SK-N-SH (cell line): ENCODE measurements around the gene SIGLEC6. TPM values are rescaled to one million over a fixed set of nuclear protein-coding genes. Genes with fewer than 3 reads are reported as not detected.

Experiments used
- CTCF ChIA-PET: fragments of 300-600, 350-600 bp; formaldehyde crosslinking; extraction: SDS; loops from one replicate; lab custom pipeline; 2021; lab: Yijun Ruan, JAX
- POLR2A ChIA-PET: fragments of 350-600 bp; sonication (Branson Sonifier 250); formaldehyde crosslinking; extraction: SDS; loops from one replicate; lab custom pipeline; 2020; ENCODE audit warnings: antibody characterized with exemption, inconsistent platforms; lab: Yijun Ruan, JAX
- DNase-seq: peaks from one replicate; pipeline ENCODE4 v3.0.0; 2012
- H2AFZ ChIP-seq: fragments of 200-600 bp; sonication (generic); 2 replicates; pipeline ENCODE4 v1.8.1; 2016; ENCODE audit warnings: antibody characterized with exemption, mild to moderate bottlenecking, low read depth
- H3F3A ChIP-seq: fragments of 200-600 bp; sonication (generic); replicated peaks from 2 replicates; pipeline ENCODE3; 2016; ENCODE audit warnings: antibody characterized with exemption, mild to moderate bottlenecking; ENCODE audit not compliant: insufficient read depth
- H3K27ac ChIP-seq, 2 experiments: fragments of 200-500 bp in 1 of 2; fragments of 200-600 bp in 1 of 2; sonication (Bioruptor generic) in 1 of 2; sonication (generic), shearing (Covaris generic) in 1 of 2; 2 replicates each; pipeline versions ENCODE4 v1.5.1 to v1.6.1; 2014 to 2016; ENCODE audit warnings: low read depth in 2 of 2, inconsistent platforms in 1 of 2, low read length in 1 of 2, mild to moderate bottlenecking in 1 of 2, mixed read lengths in 1 of 2
- H3K27me3 ChIP-seq: fragments of 200-600 bp; sonication (generic), shearing (Covaris generic); 2 replicates; pipeline ENCODE4 v1.6.1; 2016; ENCODE audit warnings: mixed run types; ENCODE audit not compliant: insufficient read depth
- H3K36me3 ChIP-seq, 2 experiments: fragments of 200-500 bp in 1 of 2; fragments of 200-600 bp in 1 of 2; sonication (Bioruptor generic) in 1 of 2; sonication (generic) in 1 of 2; replicated peaks in 1 of 2; 2 replicates each; pipeline versions ENCODE3 to v1.5.1; 2014 to 2016; ENCODE audit warnings: low read length in 1 of 2, mild to moderate bottlenecking in 1 of 2; ENCODE audit not compliant: insufficient read depth in 2 of 2, control insufficient read depth in 1 of 2
- H3K4me1 ChIP-seq, 2 experiments: fragments of 200-500 bp in 1 of 2; fragments of 200-600 bp in 1 of 2; sonication (Bioruptor generic) in 1 of 2; sonication (generic), shearing (Covaris generic) in 1 of 2; 2 replicates each; pipeline versions ENCODE4 v1.5.1 to v1.6.1; 2014 to 2016; ENCODE audit warnings: low read depth in 1 of 2, low read length in 1 of 2, mixed run types in 1 of 2; ENCODE audit not compliant: insufficient read depth in 2 of 2, control insufficient read depth in 1 of 2
- H3K4me2 ChIP-seq: fragments of 200-600 bp; sonication (generic), shearing (Covaris generic); 2 replicates; pipeline ENCODE4 v1.6.1; 2017; ENCODE audit warnings: mixed run types
- H3K4me3 ChIP-seq, 2 experiments: fragments of 200-500 bp in 1 of 2; fragments of 200-600 bp in 1 of 2; sonication (Bioruptor generic) in 1 of 2; sonication (generic), shearing (Covaris generic) in 1 of 2; 2 replicates each; pipeline versions ENCODE4 v1.5.1 to v1.8.1; 2014 to 2016; ENCODE audit warnings: low read depth in 2 of 2, inconsistent platforms in 1 of 2, low read length in 1 of 2, mild to moderate bottlenecking in 1 of 2, mixed read lengths in 1 of 2, moderate library complexity in 1 of 2
- H3K79me2 ChIP-seq: fragments of 200-600 bp; sonication (generic); 2 replicates; pipeline ENCODE4 v1.8.1; 2017; ENCODE audit warnings: mild to moderate bottlenecking; ENCODE audit not compliant: insufficient read depth
- H3K9ac ChIP-seq: fragments of 200-600 bp; sonication (generic); 2 replicates; pipeline ENCODE4 v1.6.1; 2017; ENCODE audit warnings: mixed run types
- H3K9me2 ChIP-seq: fragments of 200-600 bp; sonication (generic); 2 replicates; pipeline ENCODE4 v1.6.1; 2017; ENCODE audit warnings: mixed run types
- H3K9me3 ChIP-seq: fragments of 200-600 bp; sonication (generic); 2 replicates; pipeline ENCODE4 v1.6.1; 2017; ENCODE audit warnings: mixed run types, mild to moderate bottlenecking, moderate library complexity
- H4K20me1 ChIP-seq: fragments of 200-600 bp; sonication (generic); 2 replicates; pipeline ENCODE4 v1.6.1; 2017; ENCODE audit warnings: mild to moderate bottlenecking, mixed run types; ENCODE audit not compliant: insufficient read depth
- CHD2 ChIP-seq: fragments of 150-350 bp; IDR thresholded peaks from 2 replicates; pipeline ENCODE4 v1.6.1; 2018; ENCODE audit warnings: low read length; ENCODE audit not compliant: partially characterized antibody
- ELF1 ChIP-seq: IDR thresholded peaks from 2 replicates; pipeline ENCODE4 v1.4.0; 2012
- EP300 ChIP-seq, 2 experiments: IDR thresholded peaks; 2 replicates each; pipeline versions ENCODE4 v1.4.0 to v1.6.1; 2012; ENCODE audit warnings: borderline replicate concordance in 1 of 2, low read depth in 1 of 2, low read length in 1 of 2
- EZH2phosphoT487 ChIP-seq: fragments of 200-600 bp; sonication (generic); IDR thresholded peaks from 2 replicates; pipeline ENCODE4 v1.6.1; 2017; ENCODE audit warnings: low read depth, mixed run types, mild to moderate bottlenecking, antibody characterized with exemption, moderate library complexity, borderline replicate concordance
- FOSL2 ChIP-seq: IDR thresholded peaks from 2 replicates; pipeline ENCODE4 v1.4.0; 2012; ENCODE audit warnings: low read depth, mild to moderate bottlenecking, moderate library complexity, borderline replicate concordance
- GATA2 ChIP-seq: sonication (generic); formaldehyde crosslinking; IDR thresholded peaks from 2 replicates; pipeline ENCODE4 v1.5.0; 2020; ENCODE audit warnings: mild to moderate bottlenecking, missing genetic modification reagents
- IRF3 ChIP-seq: fragments of 150-350 bp; IDR thresholded peaks from 2 replicates; pipeline ENCODE4 v1.6.1; 2016; ENCODE audit warnings: mild to moderate bottlenecking, low read depth, low read length
- MAX ChIP-seq: IDR thresholded peaks from 2 replicates; pipeline ENCODE4 v1.4.0; 2012; ENCODE audit warnings: low read depth
- MXI1 ChIP-seq: IDR thresholded peaks from 2 replicates; pipeline ENCODE4 v1.6.1; 2012; ENCODE audit warnings: mild to moderate bottlenecking, low read depth, low read length, improper control_type of control experiment
- RAD21 ChIP-seq: IDR thresholded peaks from 2 replicates; pipeline ENCODE4 v1.6.1; 2012; ENCODE audit warnings: mild to moderate bottlenecking, low read length
- RCOR1 ChIP-seq: fragments of 150-350 bp; IDR thresholded peaks from 2 replicates; pipeline ENCODE4 v1.6.1; 2017; ENCODE audit warnings: antibody characterized with exemption, low read length
- RFX5 ChIP-seq: IDR thresholded peaks from 2 replicates; pipeline ENCODE4 v1.6.1; 2012; ENCODE audit warnings: mild to moderate bottlenecking, improper control_type of control experiment, low read length
- RXRA ChIP-seq: IDR thresholded peaks from 2 replicates; pipeline ENCODE4 v1.4.0; 2012; ENCODE audit warnings: low read depth, mild to moderate bottlenecking, borderline replicate concordance
- TAF1 ChIP-seq: IDR thresholded peaks from 2 replicates; pipeline ENCODE4 v1.6.1; 2012; ENCODE audit warnings: low read depth, mild to moderate bottlenecking, low read length, moderate library complexity, borderline replicate concordance
- TEAD4 ChIP-seq: IDR thresholded peaks from 2 replicates; pipeline ENCODE4 v1.4.0; 2012; ENCODE audit warnings: mild to moderate bottlenecking, borderline replicate concordance; ENCODE audit not compliant: insufficient read depth
- USF2 ChIP-seq: fragments of 150-350 bp; IDR thresholded peaks from 2 replicates; pipeline ENCODE4 v1.6.1; 2017; ENCODE audit warnings: antibody characterized with exemption, low read length, low read depth, borderline replicate concordance
- YY1 ChIP-seq: IDR thresholded peaks from 2 replicates; pipeline ENCODE4 v1.4.0; 2012; ENCODE audit warnings: low read depth, mild to moderate bottlenecking
- ZBTB33 ChIP-seq: IDR thresholded peaks from 2 replicates; pipeline ENCODE4 v1.4.0; 2012; ENCODE audit warnings: low read depth, borderline replicate concordance
- WGBS: methylation state at CpG from one replicate; pipeline ENCODE4 v1.1.6; 2017; ENCODE audit warnings: low lambda C conversion rate; 5-methylcytosine and 5-hydroxymethylcytosine counted together
- polyA plus RNA-seq, 3 experiments: library from polyadenylated mRNA; depleted of rRNA; stranded (reverse); fragments of >200 nt; gene quantifications; 2 replicates each; pipeline ENCODE4 v1.2.3, GENCODE V29; 2012
- TF ChIP-seq, protein P1 (sequence below): fragments of 200-600 bp; sonication (generic); IDR thresholded peaks from 2 replicates; pipeline ENCODE4 v1.6.1; 2017; ENCODE audit warnings: antibody characterized with exemption, mild to moderate bottlenecking, moderate library complexity
- TF ChIP-seq, protein P2 (sequence below): IDR thresholded peaks from 2 replicates; pipeline ENCODE4 v1.4.0; 2012; ENCODE audit warnings: low read depth, borderline replicate concordance

SIGLEC6 gene
- polyA plus RNA-seq, 1 of the 3 experiments (the other 2 are of a cell fraction), result not detected

- no peaks in the 10 kb centered on the region for H3K9me2 ChIP-seq
- H3K36me3 ChIP-seq, result no peaks in the 10 kb centered on the region
- no peaks in the 10 kb centered on the region for H3K9me3 ChIP-seq
- no peak for DNase-seq
- H3F3A ChIP-seq, result no peaks in the 10 kb centered on the region
- no peak overlapping the region for H3K4me3 ChIP-seq
- ChIA-PET POLR2A (no interaction called here), CTCF (interaction anchor here (1.2 to 1.8 kb wide), 2 partner anchors 15 to 18 kb away, joined by 4 to 5 read pairs; no protein-coding TSS in a partner anchor)
- no peaks in the 10 kb centered on the region for H3K79me2 ChIP-seq
- H3K4me2 ChIP-seq, result no peak overlapping the region
- H3K27ac ChIP-seq, result no peak overlapping the region
- H4K20me1 ChIP-seq, result no peaks in the 10 kb centered on the region
- H2AFZ ChIP-seq, result no peak overlapping the region
- H3K27me3 ChIP-seq, result peaks cover 36% of the 10 kb centered on the region
- H3K4me1 ChIP-seq, result no peaks in the 10 kb centered on the region
- WGBS, result 0% methylated on average over 1 of the region's 8 CpGs
- TF ChIP-seq CHD2, result no peak
- no peak for TF ChIP-seq GATA2 (CRISPR knock-in tag)
- no peak for TF ChIP-seq RFX5
- no peak for TF ChIP-seq ELF1
- TF ChIP-seq MXI1, result no peak
- no peak for TF ChIP-seq YY1
- no peak for TF ChIP-seq ZBTB33
- TF ChIP-seq EZH2phosphoT487, result no peak
- TF ChIP-seq IRF3, result no peak
- TF ChIP-seq RXRA, result no peak
- no peak for TF ChIP-seq TEAD4
- TF ChIP-seq, protein P1, sequence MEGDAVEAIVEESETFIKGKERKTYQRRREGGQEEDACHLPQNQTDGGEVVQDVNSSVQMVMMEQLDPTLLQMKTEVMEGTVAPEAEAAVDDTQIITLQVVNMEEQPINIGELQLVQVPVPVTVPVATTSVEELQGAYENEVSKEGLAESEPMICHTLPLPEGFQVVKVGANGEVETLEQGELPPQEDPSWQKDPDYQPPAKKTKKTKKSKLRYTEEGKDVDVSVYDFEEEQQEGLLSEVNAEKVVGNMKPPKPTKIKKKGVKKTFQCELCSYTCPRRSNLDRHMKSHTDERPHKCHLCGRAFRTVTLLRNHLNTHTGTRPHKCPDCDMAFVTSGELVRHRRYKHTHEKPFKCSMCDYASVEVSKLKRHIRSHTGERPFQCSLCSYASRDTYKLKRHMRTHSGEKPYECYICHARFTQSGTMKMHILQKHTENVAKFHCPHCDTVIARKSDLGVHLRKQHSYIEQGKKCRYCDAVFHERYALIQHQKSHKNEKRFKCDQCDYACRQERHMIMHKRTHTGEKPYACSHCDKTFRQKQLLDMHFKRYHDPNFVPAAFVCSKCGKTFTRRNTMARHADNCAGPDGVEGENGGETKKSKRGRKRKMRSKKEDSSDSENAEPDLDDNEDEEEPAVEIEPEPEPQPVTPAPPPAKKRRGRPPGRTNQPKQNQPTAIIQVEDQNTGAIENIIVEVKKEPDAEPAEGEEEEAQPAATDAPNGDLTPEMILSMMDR, result no peak
- TF ChIP-seq RAD21, result no peak
- no peak for TF ChIP-seq FOSL2
- TF ChIP-seq MAX, result no peak
- TF ChIP-seq EP300 (IDR thresholded peaks at IDR 0.05; ENCODE audit: borderline replicate concordance in 1 of 2, low read depth in 1 of 2, low read length in 1 of 2), result no peak
- no peak for TF ChIP-seq TAF1
- no peak for TF ChIP-seq RCOR1
- no peak for TF ChIP-seq USF2
- TF ChIP-seq, protein P2, sequence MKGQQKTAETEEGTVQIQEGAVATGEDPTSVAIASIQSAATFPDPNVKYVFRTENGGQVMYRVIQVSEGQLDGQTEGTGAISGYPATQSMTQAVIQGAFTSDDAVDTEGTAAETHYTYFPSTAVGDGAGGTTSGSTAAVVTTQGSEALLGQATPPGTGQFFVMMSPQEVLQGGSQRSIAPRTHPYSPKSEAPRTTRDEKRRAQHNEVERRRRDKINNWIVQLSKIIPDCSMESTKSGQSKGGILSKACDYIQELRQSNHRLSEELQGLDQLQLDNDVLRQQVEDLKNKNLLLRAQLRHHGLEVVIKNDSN, result no peak
- H3K9ac ChIP-seq, result no peak overlapping the region
Measured at GRCh38 chr19:51530616-51531015, 854 bp downstream of the SIGLEC6 start.
